Endothelial cell of umbilical vein (primary cell): ENCODE measurements around the gene LORICRIN. TPM values are rescaled to one million over a fixed set of nuclear protein-coding genes. Genes with fewer than 3 reads are reported as not detected.

Source experiments
- BruUV-seq: library from RNA; stranded (reverse); fragments of 400-500 nt; replicated peaks from 2 replicates; lab custom pipeline; 2021; lab: Mats Ljungman, UMichigan
- CTCF ChIA-PET: fragments of 300-600, 350-600 bp; sonication (Branson Sonifier 250); formaldehyde crosslinking; loops from one replicate; lab custom pipeline; 2021; ENCODE audit warnings: antibody characterized with exemption, inconsistent platforms; lab: Charles Lee
- POLR2A ChIA-PET: fragments of 300-600, 350-600 bp; sonication (Branson Sonifier 250); formaldehyde crosslinking; loops from one replicate; lab custom pipeline; 2021; ENCODE audit warnings: antibody characterized with exemption, inconsistent platforms; lab: Charles Lee
- DNase-seq: peaks from one replicate; pipeline ENCODE4 v3.0.0-alpha.2; 2011; ENCODE audit warnings: low read depth, low spot score
- FAIRE-seq: peaks from 2 replicates; lab custom pipeline; 2011; peaks lifted over from hg19 to GRCh38; lab: Jason Lieb, UNC
- H2AFZ ChIP-seq: 2 replicates; pipeline ENCODE4 v1.6.0; 2012; ENCODE audit warnings: low read depth, low read length, control low read depth, inconsistent platforms
- H3K27ac ChIP-seq: 2 replicates; pipeline ENCODE4 v1.5.1; 2011; ENCODE audit warnings: low read depth, mild to moderate bottlenecking, control low read depth, low read length, moderate library complexity; ENCODE audit not compliant: insufficient read depth
- H3K27me3 ChIP-seq, 2 experiments: 2 replicates each; pipeline versions ENCODE4 v1.6.0 to v1.6.1; 2011; ENCODE audit warnings: low read length in 2 of 2, mixed read lengths in 1 of 2; ENCODE audit not compliant: control insufficient read depth in 2 of 2, insufficient read depth in 2 of 2
- H3K36me3 ChIP-seq, 2 experiments: 2 replicates in 1 of 2; 3 replicates in 1 of 2; pipeline ENCODE4 v1.5.1; 2011; ENCODE audit warnings: low read length in 2 of 2, mild to moderate bottlenecking in 1 of 2, moderate library complexity in 1 of 2; ENCODE audit not compliant: control insufficient read depth in 2 of 2, insufficient read depth in 2 of 2; ENCODE audit errors: extremely low read depth in 1 of 2
- H3K4me1 ChIP-seq: 3 replicates; pipeline ENCODE4 v1.5.1; 2011; ENCODE audit warnings: mild to moderate bottlenecking, low read length; ENCODE audit not compliant: control insufficient read depth, insufficient read depth; ENCODE audit errors: extremely low read depth
- H3K4me2 ChIP-seq: 2 replicates; pipeline ENCODE4 v1.6.1; 2011; ENCODE audit warnings: low read length, control low read depth, mixed read lengths; ENCODE audit not compliant: insufficient read depth
- H3K4me3 ChIP-seq, 3 experiments: fragments of 200-600 bp in 1 of 3; sonication (generic), shearing (Covaris generic) in 1 of 3; replicated peaks in 1 of 3; 2 replicates each; pipeline ENCODE4 v1.5.1; 2011 to 2016; ENCODE audit warnings: control low read depth in 3 of 3, low read length in 3 of 3, mild to moderate bottlenecking in 2 of 3, inconsistent platforms in 1 of 3, low read depth in 1 of 3, moderate library complexity in 1 of 3; ENCODE audit not compliant: insufficient read depth in 1 of 3
- H3K79me2 ChIP-seq: 2 replicates; pipeline ENCODE4 v1.6.0; 2012; ENCODE audit warnings: low read length, inconsistent platforms; ENCODE audit not compliant: control insufficient read depth, insufficient read depth
- H3K9ac ChIP-seq: replicated peaks from 2 replicates; pipeline ENCODE3; 2011; ENCODE audit warnings: low read length, control low read depth; ENCODE audit not compliant: insufficient read depth; ENCODE audit errors: extremely low read depth
- H3K9me1 ChIP-seq: replicated peaks from 3 replicates; pipeline ENCODE4 v1.6.0; 2011; ENCODE audit warnings: mild to moderate bottlenecking, low read length; ENCODE audit not compliant: control insufficient read depth, insufficient read depth; ENCODE audit errors: extremely low read depth
- H3K9me3 ChIP-seq: replicated peaks from 2 replicates; pipeline ENCODE4 v1.5.1; 2012; ENCODE audit warnings: low read length, inconsistent platforms; ENCODE audit not compliant: control insufficient read depth, insufficient read depth
- H4K20me1 ChIP-seq: replicated peaks from 2 replicates; pipeline ENCODE3; 2011; ENCODE audit warnings: mild to moderate bottlenecking, low read length; ENCODE audit not compliant: control insufficient read depth, insufficient read depth; ENCODE audit errors: extremely low read depth
- EZH2 ChIP-seq: IDR thresholded peaks from 2 replicates; pipeline ENCODE4 v1.6.1; 2012; ENCODE audit warnings: borderline replicate concordance, low read depth, mild to moderate bottlenecking, moderate library complexity, low read length, inconsistent platforms; ENCODE audit not compliant: severe bottlenecking
- FOS ChIP-seq: IDR thresholded peaks from 2 replicates; pipeline ENCODE4 v1.6.1; 2011; ENCODE audit warnings: mild to moderate bottlenecking, low read length, moderate library complexity, borderline replicate concordance; ENCODE audit not compliant: insufficient read depth
- GATA2 ChIP-seq: IDR thresholded peaks from 2 replicates; pipeline ENCODE4 v1.7.0; 2011; ENCODE audit warnings: low read depth, mild to moderate bottlenecking, moderate library complexity, mixed read lengths, low read length; ENCODE audit not compliant: insufficient read length, insufficient read depth
- JUN ChIP-seq: IDR thresholded peaks from 2 replicates; pipeline ENCODE4 v1.6.1; 2011; ENCODE audit warnings: borderline replicate concordance, low read depth; ENCODE audit not compliant: insufficient read length, insufficient read depth
- MYC ChIP-seq: IDR thresholded peaks from one replicate; pipeline ENCODE4 v1.6.1; 2011; ENCODE audit warnings: mild to moderate bottlenecking, low read depth, low read length
- POLR2A ChIP-seq: IDR thresholded peaks from 2 replicates; pipeline ENCODE4 v1.6.1; 2012; ENCODE audit warnings: low read depth, mild to moderate bottlenecking, control low read depth, low read length
- POLR2AphosphoS5 ChIP-seq: IDR thresholded peaks from 2 replicates; pipeline ENCODE4 v1.6.1; 2012; ENCODE audit warnings: low read depth, mild to moderate bottlenecking, control low read depth, low read length, moderate library complexity; ENCODE audit not compliant: insufficient read depth
- dilution Hi-C: fragments of 300-500 bp; cut with MboI; formaldehyde crosslinking; loops from one replicate; pipeline ENCODE4 v1.15.0; 2019; ENCODE audit warnings: low sequenced_read_pairs; ENCODE audit not compliant: extremely low pct_ligation_motif_present
- intact Hi-C: fragments of 100-400 bp; cut with micrococcal nuclease; formaldehyde crosslinking; loops from one replicate; pipeline ENCODE4 v1.10.0; 2022
- polyA plus RNA-seq, 4 experiments: library from polyadenylated mRNA; depleted of rRNA in 3 of 4; stranded (reverse) in 3 of 4; unstranded in 1 of 4; fragments of >200 nt; gene quantifications; 2 replicates each; pipeline versions ENCODE4 v1.2.1 to v1.2.3, GENCODE V29; 2011 to 2012; ENCODE audit warnings: missing spikeins in 1 of 4
- total RNA-seq: library from RNA; stranded (reverse); gene quantifications from 2 replicates; pipeline ENCODE4 v1.2.3, GENCODE V29; 2021
- TF ChIP-seq, protein P1 (sequence below), 2 donors: IDR thresholded peaks; 1 replicate in 1 of 2; 2 replicates in 1 of 2; pipeline ENCODE4 v1.5.1; 2011; ENCODE audit warnings: low read length in 2 of 2, mild to moderate bottlenecking in 2 of 2, moderate library complexity in 2 of 2, control low read depth in 1 of 2, inconsistent platforms in 1 of 2, low read depth in 1 of 2; ENCODE audit not compliant: insufficient read depth in 1 of 2; ENCODE audit errors: extremely low read depth in 1 of 2
- TF ChIP-seq, protein P2 (sequence below): IDR thresholded peaks from 2 replicates; pipeline ENCODE4 v1.6.1; 2011; ENCODE audit not compliant: insufficient read depth, insufficient read length

The LORICRIN gene
- total and polyA plus RNA-seq, 2 donors (not counting 3 experiments of a cell fraction or from before 2014, with no cell fraction given), result not detected

DNA sequence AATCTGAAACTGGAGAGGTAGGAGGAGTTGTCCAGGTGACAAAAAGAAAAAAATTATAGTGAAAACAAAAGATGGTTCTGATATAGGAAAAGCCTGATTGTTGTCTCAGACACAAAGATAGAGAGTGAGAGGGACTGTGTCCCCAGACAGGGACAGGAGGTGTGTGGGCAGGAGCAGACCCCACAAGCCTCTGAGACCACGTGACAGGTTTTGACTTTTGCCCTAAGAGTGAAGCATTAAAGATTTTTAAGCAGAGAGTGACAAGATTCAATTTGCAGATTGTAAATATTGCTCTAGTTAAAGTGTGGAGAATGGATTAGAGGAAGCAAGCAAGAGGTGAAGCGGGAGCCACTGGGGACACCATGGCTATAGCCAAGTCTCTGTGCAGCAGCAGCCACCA is 31.7 kb upstream of the LORICRIN start:
- TF ChIP-seq MYC (no peak), FOS (no peak), POLR2AphosphoS5 (no peak), EZH2 (no peak), GATA2 (no peak), POLR2A (no peak), JUN (no peak)
- TF ChIP-seq, protein P1, sequence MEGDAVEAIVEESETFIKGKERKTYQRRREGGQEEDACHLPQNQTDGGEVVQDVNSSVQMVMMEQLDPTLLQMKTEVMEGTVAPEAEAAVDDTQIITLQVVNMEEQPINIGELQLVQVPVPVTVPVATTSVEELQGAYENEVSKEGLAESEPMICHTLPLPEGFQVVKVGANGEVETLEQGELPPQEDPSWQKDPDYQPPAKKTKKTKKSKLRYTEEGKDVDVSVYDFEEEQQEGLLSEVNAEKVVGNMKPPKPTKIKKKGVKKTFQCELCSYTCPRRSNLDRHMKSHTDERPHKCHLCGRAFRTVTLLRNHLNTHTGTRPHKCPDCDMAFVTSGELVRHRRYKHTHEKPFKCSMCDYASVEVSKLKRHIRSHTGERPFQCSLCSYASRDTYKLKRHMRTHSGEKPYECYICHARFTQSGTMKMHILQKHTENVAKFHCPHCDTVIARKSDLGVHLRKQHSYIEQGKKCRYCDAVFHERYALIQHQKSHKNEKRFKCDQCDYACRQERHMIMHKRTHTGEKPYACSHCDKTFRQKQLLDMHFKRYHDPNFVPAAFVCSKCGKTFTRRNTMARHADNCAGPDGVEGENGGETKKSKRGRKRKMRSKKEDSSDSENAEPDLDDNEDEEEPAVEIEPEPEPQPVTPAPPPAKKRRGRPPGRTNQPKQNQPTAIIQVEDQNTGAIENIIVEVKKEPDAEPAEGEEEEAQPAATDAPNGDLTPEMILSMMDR (IDR thresholded peaks at IDR 0.05; ENCODE audit: extremely low read depth in 1 of 2, insufficient read depth in 1 of 2, low read depth in 1 of 2, low read length in 2 of 2), result no peak
- TF ChIP-seq, protein P2, sequence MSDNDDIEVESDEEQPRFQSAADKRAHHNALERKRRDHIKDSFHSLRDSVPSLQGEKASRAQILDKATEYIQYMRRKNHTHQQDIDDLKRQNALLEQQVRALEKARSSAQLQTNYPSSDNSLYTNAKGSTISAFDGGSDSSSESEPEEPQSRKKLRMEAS, result no peak
- H3K4me3 ChIP-seq, result no peak overlapping the region
- no peak overlapping the region for H3K9ac ChIP-seq
- no peaks in the 10 kb centered on the region for H3K79me2 ChIP-seq
- no peaks in the 10 kb centered on the region for H3K9me1 ChIP-seq
- ChIA-PET POLR2A (no interaction called here), CTCF (interaction anchor here (1.3 to 4.3 kb wide), 4 partner anchors 8 to 574 kb away, joined by 4 to 26 read pairs (median 10); partner anchors contain the start of gene PRR9)
- intact Hi-C loops (no loop called here), dilution Hi-C loops (no loop called here)
- DNase-seq (no peak), FAIRE-seq (no peak)
- H2AFZ ChIP-seq, result no peak overlapping the region
- no peaks in the 10 kb centered on the region for H3K27me3 ChIP-seq
- no peaks in the 10 kb centered on the region for H3K9me3 ChIP-seq
- H4K20me1 ChIP-seq, result no peaks in the 10 kb centered on the region
- H3K4me1 ChIP-seq, result no peaks in the 10 kb centered on the region
- no peak overlapping the region for H3K27ac ChIP-seq
- no TSS peak for BruUV-seq
- H3K36me3 ChIP-seq, result no peaks in the 10 kb centered on the region
- H3K4me2 ChIP-seq, result no peak overlapping the region
